Measurements from ENCODE around the gene MVK. TPM values are rescaled to one million over a fixed set of nuclear protein-coding genes. Genes with fewer than 3 reads are reported as not detected.

Gene MVK
- total and polyA plus RNA-seq, 9 donors: 7.4 to 66.4 (median 18.6) TPM

GRCh38 chr12:109631302-109631701 lies 57.7 kb downstream of the MVK start:
- H3K27ac ChIP-seq: no peak overlapping the region
- WGBS, 3 donors: 33 to 52% (median 36%) methylated on average over 5 of the region's 5 CpGs
- H3K4me3 ChIP-seq: no peak overlapping the region
- DNase-seq: no peak
- TF ChIP-seq EP300 (IDR thresholded peaks at IDR 0.05) (no peak), CTCF (IDR thresholded peaks at IDR 0.05) (no peak), POLR2A (IDR thresholded peaks at IDR 0.05) (no peak)
- intact Hi-C loops (cut with DNase I): no loop called here
- no peaks in the 10 kb centered on the region for H3K4me1 ChIP-seq (ENCODE audit: insufficient read depth)
- no peaks in the 10 kb centered on the region for H3K27me3 ChIP-seq
- no peaks in the 10 kb centered on the region for H3K36me3 ChIP-seq
- no peaks in the 10 kb centered on the region for H3K9me3 ChIP-seq

GRCh38 chr12:109631751-109632150 lies 58.2 kb downstream of the MVK start:
- WGBS, 3 donors: 76 to 85% (median 77%) methylated on average over 3 of the region's 3 CpGs
- Histone ChIP-seq H3K27me3 (no peaks in the 10 kb centered on the region), H3K27ac (no peak overlapping the region), H3K9me3 (no peaks in the 10 kb centered on the region), H3K4me3 (no peak overlapping the region), H3K36me3 (no peaks in the 10 kb centered on the region), H3K4me1 (ENCODE audit: insufficient read depth) (no peaks in the 10 kb centered on the region)
- TF ChIP-seq POLR2A (IDR thresholded peaks at IDR 0.05) (no peak), CTCF (IDR thresholded peaks at IDR 0.05) (no peak), EP300 (IDR thresholded peaks at IDR 0.05) (no peak)
- DNase-seq: no peak
- intact Hi-C loops (cut with DNase I): no loop called here

GRCh38 chr12:109632342-109632741 lies 58.7 kb downstream of the MVK start:
- Histone ChIP-seq H3K27me3 (no peaks in the 10 kb centered on the region), H3K9me3 (no peaks in the 10 kb centered on the region), H3K4me3 (no peak overlapping the region), H3K27ac (no peak overlapping the region), H3K36me3 (no peaks in the 10 kb centered on the region), H3K4me1 (ENCODE audit: insufficient read depth) (no peaks in the 10 kb centered on the region)
- DNase-seq: no peak
- intact Hi-C loops (cut with DNase I): no loop called here
- no peak for TF ChIP-seq CTCF (IDR thresholded peaks at IDR 0.05)
- TF ChIP-seq POLR2A (IDR thresholded peaks at IDR 0.05): no peak
- no peak for TF ChIP-seq EP300 (IDR thresholded peaks at IDR 0.05)
- 70 to 73% (median 70%) methylated on average over 8 of the region's 8 CpGs for WGBS, 3 donors

GRCh38 chr12:109635717-109636116 lies 62.1 kb downstream of the MVK start:
- WGBS, 3 donors: 96 to 99% (median 97%) methylated on average over 3 of the region's 3 CpGs
- Histone ChIP-seq H3K27ac (no peak overlapping the region), H3K4me3 (no peak overlapping the region), H3K9me3 (no peaks in the 10 kb centered on the region), H3K4me1 (ENCODE audit: insufficient read depth) (no peaks in the 10 kb centered on the region), H3K36me3 (no peaks in the 10 kb centered on the region), H3K27me3 (no peaks in the 10 kb centered on the region)
- DNase-seq: no peak
- TF ChIP-seq POLR2A (IDR thresholded peaks at IDR 0.05) (no peak), CTCF (IDR thresholded peaks at IDR 0.05) (no peak), EP300 (IDR thresholded peaks at IDR 0.05) (no peak)
- intact Hi-C loops (cut with DNase I): no loop called here

GRCh38 chr12:109637348-109637747 lies 63.8 kb downstream of the MVK start:
- no peaks in the 10 kb centered on the region for H3K36me3 ChIP-seq
- TF ChIP-seq POLR2A (IDR thresholded peaks at IDR 0.05) (no peak), EP300 (IDR thresholded peaks at IDR 0.05) (no peak), CTCF (IDR thresholded peaks at IDR 0.05) (no peak)
- H3K27me3 ChIP-seq: no peaks in the 10 kb centered on the region
- DNase-seq: no peak
- no peak overlapping the region for H3K4me3 ChIP-seq
- H3K27ac ChIP-seq: no peak overlapping the region
- no peaks in the 10 kb centered on the region for H3K9me3 ChIP-seq
- no peaks in the 10 kb centered on the region for H3K4me1 ChIP-seq (ENCODE audit: insufficient read depth)
- WGBS, 3 donors: 5 to 23% (median 12%) methylated on average over 6 of the region's 6 CpGs
- intact Hi-C loops (cut with DNase I): no loop called here
